ENCODE results near the gene VGLL4.

VGLL4 gene

DNA sequence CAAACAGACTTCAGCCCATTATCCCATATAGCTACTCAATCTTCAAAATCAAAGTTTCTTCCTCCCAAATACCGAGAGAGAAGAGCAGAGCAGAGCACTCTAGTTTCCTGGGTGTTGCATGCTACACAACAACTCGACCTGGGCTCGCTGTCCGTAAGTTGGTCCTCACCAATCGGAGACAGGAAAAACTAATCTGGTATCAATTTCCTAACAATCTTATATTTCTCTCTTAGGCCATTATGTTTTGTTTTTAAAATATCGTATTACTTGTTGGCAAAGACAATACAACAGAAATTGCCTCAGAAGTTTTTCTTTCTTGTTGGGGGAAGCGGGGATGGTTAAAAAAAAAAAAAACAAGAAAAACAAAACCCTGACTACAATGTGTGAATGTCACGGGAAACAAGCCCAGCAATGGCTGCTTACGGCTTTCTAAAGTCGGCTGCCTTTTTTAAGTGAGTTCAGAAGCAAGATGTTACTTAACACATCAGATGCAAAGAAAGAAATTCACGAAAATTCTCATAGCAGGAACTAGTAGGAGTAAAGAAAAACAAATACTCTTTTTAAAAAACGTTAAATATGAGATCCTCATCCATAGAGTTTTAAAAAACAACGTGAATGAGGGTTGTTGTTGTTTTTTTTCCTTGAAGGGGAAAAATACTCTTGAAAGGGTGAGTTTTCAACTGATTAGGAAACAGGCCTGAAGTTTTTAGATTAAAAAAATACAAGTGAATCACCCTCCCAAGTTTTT is 1.9 kb downstream of the VGLL4 start:
- TF ChIP-seq, protein P1, sequence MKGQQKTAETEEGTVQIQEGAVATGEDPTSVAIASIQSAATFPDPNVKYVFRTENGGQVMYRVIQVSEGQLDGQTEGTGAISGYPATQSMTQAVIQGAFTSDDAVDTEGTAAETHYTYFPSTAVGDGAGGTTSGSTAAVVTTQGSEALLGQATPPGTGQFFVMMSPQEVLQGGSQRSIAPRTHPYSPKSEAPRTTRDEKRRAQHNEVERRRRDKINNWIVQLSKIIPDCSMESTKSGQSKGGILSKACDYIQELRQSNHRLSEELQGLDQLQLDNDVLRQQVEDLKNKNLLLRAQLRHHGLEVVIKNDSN (IDR thresholded peaks at IDR 0.05) = no peak
- TF ChIP-seq RAD21 (IDR thresholded peaks at IDR 0.05; ENCODE audit: low read depth) = no peak
- TF ChIP-seq NFIC (IDR thresholded peaks at IDR 0.05) = no peak
- TF ChIP-seq, protein P2, sequence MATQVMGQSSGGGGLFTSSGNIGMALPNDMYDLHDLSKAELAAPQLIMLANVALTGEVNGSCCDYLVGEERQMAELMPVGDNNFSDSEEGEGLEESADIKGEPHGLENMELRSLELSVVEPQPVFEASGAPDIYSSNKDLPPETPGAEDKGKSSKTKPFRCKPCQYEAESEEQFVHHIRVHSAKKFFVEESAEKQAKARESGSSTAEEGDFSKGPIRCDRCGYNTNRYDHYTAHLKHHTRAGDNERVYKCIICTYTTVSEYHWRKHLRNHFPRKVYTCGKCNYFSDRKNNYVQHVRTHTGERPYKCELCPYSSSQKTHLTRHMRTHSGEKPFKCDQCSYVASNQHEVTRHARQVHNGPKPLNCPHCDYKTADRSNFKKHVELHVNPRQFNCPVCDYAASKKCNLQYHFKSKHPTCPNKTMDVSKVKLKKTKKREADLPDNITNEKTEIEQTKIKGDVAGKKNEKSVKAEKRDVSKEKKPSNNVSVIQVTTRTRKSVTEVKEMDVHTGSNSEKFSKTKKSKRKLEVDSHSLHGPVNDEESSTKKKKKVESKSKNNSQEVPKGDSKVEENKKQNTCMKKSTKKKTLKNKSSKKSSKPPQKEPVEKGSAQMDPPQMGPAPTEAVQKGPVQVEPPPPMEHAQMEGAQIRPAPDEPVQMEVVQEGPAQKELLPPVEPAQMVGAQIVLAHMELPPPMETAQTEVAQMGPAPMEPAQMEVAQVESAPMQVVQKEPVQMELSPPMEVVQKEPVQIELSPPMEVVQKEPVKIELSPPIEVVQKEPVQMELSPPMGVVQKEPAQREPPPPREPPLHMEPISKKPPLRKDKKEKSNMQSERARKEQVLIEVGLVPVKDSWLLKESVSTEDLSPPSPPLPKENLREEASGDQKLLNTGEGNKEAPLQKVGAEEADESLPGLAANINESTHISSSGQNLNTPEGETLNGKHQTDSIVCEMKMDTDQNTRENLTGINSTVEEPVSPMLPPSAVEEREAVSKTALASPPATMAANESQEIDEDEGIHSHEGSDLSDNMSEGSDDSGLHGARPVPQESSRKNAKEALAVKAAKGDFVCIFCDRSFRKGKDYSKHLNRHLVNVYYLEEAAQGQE (IDR thresholded peaks at IDR 0.05; ENCODE audit: low read depth) = no peak
- no peak for TF ChIP-seq CEBPB (IDR thresholded peaks at IDR 0.05)
- no peak for TF ChIP-seq ZBTB7A (IDR thresholded peaks at IDR 0.05; ENCODE audit: low read depth)
- TF ChIP-seq CREB1 (IDR thresholded peaks at IDR 0.05; ENCODE audit: low read depth) = no peak
- no peak for TF ChIP-seq EGR1 (IDR thresholded peaks at IDR 0.05)
- no peak for TF ChIP-seq TCF12 (IDR thresholded peaks at IDR 0.05; ENCODE audit: low read depth)
- no peak for TF ChIP-seq TAF1 (IDR thresholded peaks at IDR 0.05; ENCODE audit: low read depth)
- no peak for TF ChIP-seq TEAD4 (IDR thresholded peaks at IDR 0.05)
- no peak for TF ChIP-seq YY1 (IDR thresholded peaks at IDR 0.05; ENCODE audit: low read depth)
- TF ChIP-seq FOXM1 (IDR thresholded peaks at IDR 0.05; ENCODE audit: borderline replicate concordance, low read depth) = no peak
- TF ChIP-seq, protein P3, sequence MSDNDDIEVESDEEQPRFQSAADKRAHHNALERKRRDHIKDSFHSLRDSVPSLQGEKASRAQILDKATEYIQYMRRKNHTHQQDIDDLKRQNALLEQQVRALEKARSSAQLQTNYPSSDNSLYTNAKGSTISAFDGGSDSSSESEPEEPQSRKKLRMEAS (IDR thresholded peaks at IDR 0.05) = no peak
- TF ChIP-seq EP300 (IDR thresholded peaks at IDR 0.05; ENCODE audit: borderline replicate concordance) = no peak

- TF ChIP-seq, protein P2 (IDR thresholded peaks at IDR 0.05; ENCODE audit: low read depth) = no peak
- TF ChIP-seq TAF1 (IDR thresholded peaks at IDR 0.05; ENCODE audit: low read depth) = no peak
- TF ChIP-seq EP300 (IDR thresholded peaks at IDR 0.05; ENCODE audit: borderline replicate concordance) = no peak
- TF ChIP-seq EGR1 (IDR thresholded peaks at IDR 0.05) = no peak
- TF ChIP-seq YY1 (IDR thresholded peaks at IDR 0.05; ENCODE audit: low read depth) = no peak
- no peak for TF ChIP-seq ZBTB7A (IDR thresholded peaks at IDR 0.05; ENCODE audit: low read depth)
Measured at GRCh38 chr3:11641316-11641682, 2.4 kb downstream of the VGLL4 start.

DNA sequence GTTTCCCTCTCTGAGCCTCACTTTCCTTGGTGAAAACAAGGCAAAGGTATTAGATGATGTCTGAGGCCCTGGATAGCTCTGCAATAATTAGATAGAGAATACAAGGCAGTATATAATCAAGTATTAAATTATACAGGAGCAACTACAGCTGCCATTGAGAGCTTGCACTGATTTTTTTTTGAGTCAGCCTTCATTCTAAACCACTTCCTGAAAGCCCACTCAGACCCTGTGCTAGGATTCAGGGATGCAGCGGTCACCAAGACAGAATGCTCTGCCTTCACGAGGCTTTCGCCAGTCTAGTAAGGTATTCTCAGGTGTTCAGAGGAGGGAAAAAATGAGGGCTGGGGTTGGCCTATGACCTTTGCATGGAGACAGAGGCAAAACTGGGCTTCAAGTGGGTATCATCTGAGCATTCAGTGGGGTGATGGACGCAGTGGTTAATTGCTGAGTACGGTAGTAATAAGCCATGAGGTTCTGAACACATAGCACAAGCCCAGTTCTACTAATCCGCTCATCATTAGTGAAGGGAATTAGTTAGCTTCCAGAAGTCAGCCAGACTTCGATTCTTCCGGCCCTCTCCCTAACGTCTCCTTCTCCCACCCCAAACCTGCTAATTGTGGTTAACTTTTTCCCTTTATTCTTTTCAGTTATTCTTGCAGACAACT is 3.6 kb downstream of the VGLL4 start:
- TF ChIP-seq CEBPB (IDR thresholded peaks at IDR 0.05) = no peak
- no peak for TF ChIP-seq RAD21 (IDR thresholded peaks at IDR 0.05; ENCODE audit: low read depth)
- TF ChIP-seq YY1 (IDR thresholded peaks at IDR 0.05; ENCODE audit: low read depth) = no peak
- no peak for TF ChIP-seq EGR1 (IDR thresholded peaks at IDR 0.05)
- TF ChIP-seq CREB1 (IDR thresholded peaks at IDR 0.05; ENCODE audit: low read depth) = no peak
- TF ChIP-seq NFIC (IDR thresholded peaks at IDR 0.05) = no peak
- TF ChIP-seq ZBTB7A (IDR thresholded peaks at IDR 0.05; ENCODE audit: low read depth) = no peak
- TF ChIP-seq EP300 (IDR thresholded peaks at IDR 0.05; ENCODE audit: borderline replicate concordance) = no peak
- TF ChIP-seq, protein P3 (IDR thresholded peaks at IDR 0.05) = no peak
- TF ChIP-seq, protein P1 (IDR thresholded peaks at IDR 0.05) = no peak
- TF ChIP-seq, protein P2 (IDR thresholded peaks at IDR 0.05; ENCODE audit: low read depth) = no peak
- no peak for TF ChIP-seq TCF12 (IDR thresholded peaks at IDR 0.05; ENCODE audit: low read depth)
- no peak for TF ChIP-seq TEAD4 (IDR thresholded peaks at IDR 0.05)
- no peak for TF ChIP-seq FOXM1 (IDR thresholded peaks at IDR 0.05; ENCODE audit: borderline replicate concordance, low read depth)
- TF ChIP-seq TAF1 (IDR thresholded peaks at IDR 0.05; ENCODE audit: low read depth) = no peak

Data from Ishikawa (cell line).